Measurements from ENCODE around the gene DPEP3.

DNA sequence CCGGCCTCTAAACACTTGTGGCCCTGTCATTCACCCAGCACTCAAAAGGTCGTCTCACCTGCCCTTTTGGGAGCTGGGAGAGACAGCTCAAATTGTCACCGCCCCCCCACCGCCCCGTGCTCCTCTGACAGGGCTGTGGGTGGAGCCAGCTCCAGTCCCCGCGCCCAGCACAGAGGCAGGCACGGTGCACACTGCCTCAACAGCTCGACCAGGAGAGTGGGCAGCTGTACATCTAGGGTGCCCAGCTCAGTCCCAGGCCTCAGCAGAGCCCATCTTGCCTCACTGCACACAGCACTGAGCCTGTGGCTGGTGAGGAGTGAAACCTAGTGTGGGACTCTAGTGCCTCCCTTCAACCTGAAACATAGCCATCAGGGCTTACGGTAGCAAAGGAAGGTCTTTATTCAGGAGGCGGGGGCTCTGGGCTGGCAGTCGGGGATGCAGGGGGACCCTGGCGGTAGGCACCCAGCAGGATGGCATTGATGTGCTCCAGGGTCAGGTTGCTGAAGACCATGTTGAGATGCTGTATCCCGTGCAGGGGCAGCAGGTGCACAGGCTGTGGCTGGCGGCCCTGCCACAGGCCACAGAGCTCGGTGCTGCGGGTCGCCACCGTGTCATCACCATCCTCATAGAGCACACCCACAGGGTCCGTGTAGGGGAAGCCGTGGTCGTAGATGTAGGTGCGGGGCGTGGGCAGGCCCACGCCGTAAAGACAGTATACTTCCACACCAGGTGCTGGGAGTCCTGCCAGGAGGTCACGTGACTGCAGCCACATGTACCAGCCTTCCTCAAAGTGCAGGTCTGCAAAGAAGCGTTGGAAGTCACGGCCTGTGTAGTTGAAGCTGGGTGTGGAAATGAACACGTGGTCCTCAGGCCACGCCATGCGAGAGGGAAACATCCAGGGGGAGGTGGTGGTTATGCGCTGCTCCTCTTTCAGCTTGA, 40.5 kb downstream of the DPEP3 start:
- TF ChIP-seq BRCA1 (IDR thresholded peaks at IDR 0.05; ENCODE audit: low read depth, low read length) (no peak), TARDBP (IDR thresholded peaks at IDR 0.05; ENCODE audit: borderline replicate concordance) (no peak), KDM1A (IDR thresholded peaks at IDR 0.05; ENCODE audit: borderline replicate concordance) (no peak), POLR2A (IDR thresholded peaks at IDR 0.05; ENCODE audit: low read depth, low read length) (peak; percentile 66)
- TF ChIP-seq, protein P1, sequence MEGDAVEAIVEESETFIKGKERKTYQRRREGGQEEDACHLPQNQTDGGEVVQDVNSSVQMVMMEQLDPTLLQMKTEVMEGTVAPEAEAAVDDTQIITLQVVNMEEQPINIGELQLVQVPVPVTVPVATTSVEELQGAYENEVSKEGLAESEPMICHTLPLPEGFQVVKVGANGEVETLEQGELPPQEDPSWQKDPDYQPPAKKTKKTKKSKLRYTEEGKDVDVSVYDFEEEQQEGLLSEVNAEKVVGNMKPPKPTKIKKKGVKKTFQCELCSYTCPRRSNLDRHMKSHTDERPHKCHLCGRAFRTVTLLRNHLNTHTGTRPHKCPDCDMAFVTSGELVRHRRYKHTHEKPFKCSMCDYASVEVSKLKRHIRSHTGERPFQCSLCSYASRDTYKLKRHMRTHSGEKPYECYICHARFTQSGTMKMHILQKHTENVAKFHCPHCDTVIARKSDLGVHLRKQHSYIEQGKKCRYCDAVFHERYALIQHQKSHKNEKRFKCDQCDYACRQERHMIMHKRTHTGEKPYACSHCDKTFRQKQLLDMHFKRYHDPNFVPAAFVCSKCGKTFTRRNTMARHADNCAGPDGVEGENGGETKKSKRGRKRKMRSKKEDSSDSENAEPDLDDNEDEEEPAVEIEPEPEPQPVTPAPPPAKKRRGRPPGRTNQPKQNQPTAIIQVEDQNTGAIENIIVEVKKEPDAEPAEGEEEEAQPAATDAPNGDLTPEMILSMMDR (IDR thresholded peaks at IDR 0.05 in 2 of 3, conservative IDR thresholded peaks at IDR 0.05 in 1 of 3; ENCODE audit: control insufficient read depth in 2 of 3, extremely low read depth in 1 of 3, insufficient read depth in 1 of 3, low read depth in 3 of 3, low read length in 3 of 3) = no peak

All from GM12878 (cell line).